BE2C (cell line): ENCODE data around the gene ARHGAP23.
"Not testable (repeated sequence)": the region's sequence is repeated elsewhere in the genome, so short reads cannot be mapped to it uniquely, and the experiment has no call there.

Source experiments
- DNase-seq: peaks from one replicate; pipeline ENCODE4 v3.0.0-alpha.2; 2020
- H3K27me3 ChIP-seq: fragments of 250-450 bp; sonication (Bioruptor Pico); 2 replicates; pipeline ENCODE4 v1.5.1; 2020; ENCODE audit warnings: mild to moderate bottlenecking
- H3K36me3 ChIP-seq: fragments of 250-450 bp; sonication (Bioruptor Pico); 2 replicates; pipeline ENCODE4 v1.5.1; 2020; ENCODE audit warnings: mild to moderate bottlenecking
- H3K4me1 ChIP-seq: fragments of 250-450 bp; sonication (Bioruptor Pico); 2 replicates; pipeline ENCODE4 v1.5.1; 2020
- H3K4me3 ChIP-seq: 2 replicates; pipeline ENCODE4 v1.5.1; 2011; ENCODE audit warnings: low read depth, low read length
- H3K9me3 ChIP-seq: fragments of 250-450 bp; sonication (Bioruptor Pico); 2 replicates; pipeline ENCODE4 v1.5.1; 2020
- CTCF ChIP-seq: IDR thresholded peaks from 2 replicates; pipeline ENCODE4 v1.5.1; 2012; ENCODE audit warnings: mild to moderate bottlenecking, low read depth, low read length

ARHGAP23 gene

DNA sequence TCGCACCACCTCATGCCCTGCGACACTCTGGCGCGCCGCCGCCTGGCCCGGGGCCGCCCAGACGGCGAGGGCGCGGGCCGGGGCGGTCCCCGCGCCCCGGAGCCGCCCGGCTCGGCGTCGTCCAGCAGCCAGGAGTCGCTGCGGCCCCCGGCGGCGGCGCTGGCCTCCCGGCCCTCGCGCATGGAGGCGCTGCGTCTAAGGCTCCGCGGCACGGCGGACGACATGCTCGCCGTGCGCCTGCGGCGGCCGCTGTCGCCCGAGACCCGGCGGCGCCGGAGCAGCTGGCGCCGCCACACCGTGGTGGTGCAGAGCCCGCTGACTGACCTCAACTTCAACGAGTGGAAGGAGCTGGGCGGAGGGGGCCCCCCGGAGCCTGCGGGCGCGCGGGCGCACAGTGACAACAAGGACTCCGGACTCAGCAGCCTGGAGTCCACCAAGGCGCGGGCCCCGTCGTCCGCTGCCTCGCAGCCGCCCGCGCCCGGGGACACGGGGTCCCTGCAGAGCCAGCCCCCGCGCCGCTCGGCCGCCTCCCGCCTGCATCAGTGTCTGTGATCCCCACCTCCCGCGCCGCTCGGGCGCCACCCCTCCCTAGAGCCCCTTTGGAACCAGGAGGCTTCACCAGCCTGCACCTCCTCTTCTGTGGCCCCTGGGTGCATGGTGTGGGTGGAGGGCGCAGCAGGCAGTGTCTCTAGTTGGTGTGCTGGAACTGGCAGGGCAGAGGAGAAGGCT lies 82.3 kb downstream of the ARHGAP23 start:
- Histone ChIP-seq H3K4me3 (peak overlapping the region; percentile 58), H3K9me3 (no peaks in the 10 kb centered on the region)

GRCh38 chr17:38511150-38512108 lies 83.2 kb downstream of the ARHGAP23 start:
- H3K4me1 ChIP-seq, result no peaks in the 10 kb centered on the region
- no peak for TF ChIP-seq CTCF
- H3K9me3 ChIP-seq, result no peaks in the 10 kb centered on the region
- no peaks in the 10 kb centered on the region for H3K27me3 ChIP-seq
- H3K36me3 ChIP-seq, result no peaks in the 10 kb centered on the region; the same call in 1 of the 2 replicates
- DNase-seq, result no peak
- H3K4me3 ChIP-seq, result peak overlapping the region; percentile 58

More for the DNA sequence above, 82.3 kb downstream of the ARHGAP23 start:
- Histone ChIP-seq H3K27me3 (no peaks in the 10 kb centered on the region), H3K36me3 (no peaks in the 10 kb centered on the region; the same call in 1 of the 2 replicates), H3K4me1 (no peaks in the 10 kb centered on the region)
- no peak; the same call in 1 of the 2 replicates for TF ChIP-seq CTCF
- peak; percentile 80 for DNase-seq

GRCh38 chr17:38512473-38513058 lies 84.3 kb downstream of the ARHGAP23 start:
- Histone ChIP-seq H3K9me3 (no peaks in the 10 kb centered on the region), H3K27me3 (no peaks in the 10 kb centered on the region), H3K36me3 (no peaks in the 10 kb centered on the region; the same call in 1 of the 2 replicates), H3K4me1 (no peaks in the 10 kb centered on the region), H3K4me3 (no peak overlapping the region)
- no peak for TF ChIP-seq CTCF
- no peak for DNase-seq

DNA sequence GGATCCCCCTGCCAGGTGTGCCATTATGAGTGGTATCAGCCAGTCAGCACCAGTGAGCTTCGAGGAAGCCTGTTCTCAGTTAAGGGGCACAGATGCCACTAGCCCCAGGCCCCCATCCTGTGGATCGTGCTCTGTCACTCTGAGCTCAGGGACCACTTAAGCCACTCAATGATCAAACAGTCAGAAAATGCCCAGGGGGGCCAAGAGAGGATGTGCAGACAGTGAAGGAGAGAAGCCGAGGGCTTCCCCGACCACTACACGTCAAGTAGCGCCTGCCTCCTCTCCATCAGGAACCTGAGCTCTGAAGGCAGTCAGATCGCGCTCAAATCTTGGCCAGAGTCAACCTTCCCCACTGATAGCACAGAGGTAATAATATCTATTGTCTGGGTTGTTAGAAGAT lies 98.3 kb downstream of the ARHGAP23 start:
- not testable (repeated sequence) for H3K9me3 ChIP-seq, DNase-seq, H3K36me3 ChIP-seq, H3K4me3 ChIP-seq, H3K27me3 ChIP-seq
- H3K4me1 ChIP-seq, result peaks cover 12% of the 10 kb centered on the region

GRCh38 chr17:38528141-38528540 lies 99.9 kb downstream of the ARHGAP23 start:
- not testable (repeated sequence) for H3K36me3 ChIP-seq, H3K27me3 ChIP-seq, H3K9me3 ChIP-seq
- peak; percentile 79 for DNase-seq
- peak overlapping the region; percentile 3; the same call in 1 of the 2 replicates for H3K4me3 ChIP-seq
- H3K4me1 ChIP-seq, result peaks cover 12% of the 10 kb centered on the region

GRCh38 chr17:38530856-38531255 lies 102.6 kb downstream of the ARHGAP23 start:
- H3K4me1 ChIP-seq, result peaks cover 12% of the 10 kb centered on the region
- H3K36me3 ChIP-seq, H3K9me3 ChIP-seq, H3K4me3 ChIP-seq, DNase-seq, H3K27me3 ChIP-seq: not testable (repeated sequence)

DNA sequence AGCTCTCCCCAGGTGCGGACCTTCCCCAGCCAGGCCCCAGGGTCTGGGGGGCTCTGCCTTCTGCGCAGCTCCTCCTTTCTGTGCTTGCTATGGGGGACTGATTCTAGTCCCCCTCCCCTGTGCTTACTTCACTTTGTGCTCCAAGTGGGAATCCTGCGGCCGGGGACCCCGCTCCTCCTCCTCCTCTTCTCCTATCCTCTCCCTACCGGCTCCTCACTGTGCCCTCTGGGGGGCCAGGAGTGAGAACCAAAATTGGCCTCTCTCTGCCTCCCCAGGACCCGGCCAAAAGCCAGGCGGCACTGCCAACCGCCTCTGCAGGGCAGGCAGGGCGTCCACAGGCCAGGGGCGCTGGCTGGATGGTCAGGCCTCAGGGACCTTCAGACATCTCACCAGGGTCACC lies 103.5 kb downstream of the ARHGAP23 start:
- H3K4me3 ChIP-seq, H3K9me3 ChIP-seq, H3K27me3 ChIP-seq, H3K36me3 ChIP-seq, DNase-seq: not testable (repeated sequence)
- H3K4me1 ChIP-seq, result peaks cover 12% of the 10 kb centered on the region

GRCh38 chr17:38532451-38532850 lies 104.2 kb downstream of the ARHGAP23 start:
- no peaks in the 10 kb centered on the region for H3K36me3 ChIP-seq
- H3K9me3 ChIP-seq, result no peaks in the 10 kb centered on the region
- no peak for DNase-seq
- H3K27me3 ChIP-seq, result no peaks in the 10 kb centered on the region
- H3K4me3 ChIP-seq, result no peak overlapping the region
- H3K4me1 ChIP-seq, result peaks cover 12% of the 10 kb centered on the region
- TF ChIP-seq CTCF, result no peak
